Superior temporal gyrus (tissue), 1 donor: Measurements from ENCODE around the gene PPP4R3A.
"Not testable (repeated sequence)": the region's sequence is repeated elsewhere in the genome, so short reads cannot be mapped to it uniquely, and the experiment has no call there.

Experiments used
- DNase-seq: peaks from one replicate; pipeline ENCODE4 v3.0.0-alpha.2; 2016; ENCODE audit errors: extremely low spot score

The PPP4R3A gene

DNA sequence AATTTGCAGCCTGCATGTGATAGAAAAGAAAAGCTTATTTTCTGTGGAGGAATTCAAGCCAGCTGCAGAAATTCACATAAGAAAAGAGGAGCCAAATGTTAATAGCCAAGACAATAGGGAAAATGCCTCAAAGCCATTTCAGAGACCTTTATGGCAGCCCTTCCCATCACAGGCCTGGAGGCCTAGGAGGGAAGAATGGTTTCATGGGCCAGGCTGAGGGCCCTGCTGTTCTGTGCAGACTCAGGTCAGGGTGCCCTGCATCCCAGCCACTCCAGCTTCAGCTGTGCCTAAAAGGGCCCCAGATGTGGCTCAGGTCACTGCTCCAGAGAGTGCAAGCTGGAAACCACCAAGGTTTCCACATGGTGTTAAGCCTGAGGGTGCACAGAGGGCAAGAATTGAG lies 71.3 kb downstream of the PPP4R3A start:
- no peak for DNase-seq

DNA sequence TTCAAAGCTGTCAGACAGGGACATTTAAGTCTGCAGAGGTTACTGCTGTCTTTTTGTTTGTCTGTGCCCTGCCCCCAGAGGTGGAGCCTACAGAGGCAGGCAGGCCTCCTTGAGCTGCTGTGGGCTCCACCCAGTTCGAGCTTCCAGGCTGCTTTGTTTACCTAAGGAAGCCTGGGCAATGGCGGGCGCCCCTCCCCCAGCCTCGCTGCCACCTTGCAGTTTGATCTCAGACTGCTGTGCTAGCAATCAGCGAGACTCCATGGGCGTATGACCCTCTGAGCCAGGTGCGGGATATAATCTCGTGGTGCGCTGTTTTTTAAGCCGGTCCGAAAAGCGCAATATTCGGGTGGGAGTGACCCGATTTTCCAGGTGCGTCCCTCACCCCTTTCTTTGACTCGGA lies 73.8 kb downstream of the PPP4R3A start:
- not testable (repeated sequence) for DNase-seq

DNA sequence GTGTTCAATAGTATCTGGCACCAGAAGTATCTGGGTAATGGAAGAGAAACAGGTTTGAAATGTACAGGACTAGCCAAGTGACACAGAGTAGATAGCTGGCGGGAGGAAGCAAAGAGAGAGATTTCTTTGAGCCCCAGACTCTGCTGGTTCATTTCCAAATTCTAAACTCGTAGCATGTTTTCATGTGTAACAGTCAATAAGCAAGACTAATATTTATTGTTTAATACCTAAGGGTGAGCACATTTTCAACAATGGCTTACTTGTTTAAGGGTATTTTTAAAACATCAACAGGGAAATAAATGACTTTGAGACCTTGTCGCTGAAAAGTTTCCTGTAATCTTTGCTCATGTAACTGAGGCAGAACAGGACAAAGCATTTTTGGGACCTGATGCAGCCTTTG lies 80.7 kb downstream of the PPP4R3A start:
- no peak for DNase-seq

DNA sequence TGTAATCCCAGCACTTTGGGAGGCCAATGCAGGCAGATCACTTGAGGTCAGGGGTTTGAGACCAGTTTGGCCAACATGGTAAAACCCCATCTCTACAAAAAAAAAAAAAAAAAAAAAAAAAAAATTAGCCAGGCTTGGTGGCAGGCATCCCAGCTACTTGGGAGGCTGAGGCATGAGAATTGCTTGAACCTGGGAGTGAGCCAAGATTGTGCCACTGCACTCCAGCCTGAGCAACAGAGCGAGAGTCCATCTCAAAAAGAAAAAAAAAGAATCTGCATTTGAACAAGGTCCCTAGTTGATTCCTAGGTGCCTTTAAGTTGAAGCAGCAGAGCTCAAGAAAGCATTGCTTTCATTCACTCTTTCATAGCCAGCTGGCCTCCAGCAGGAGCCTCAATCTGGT lies 81.2 kb downstream of the PPP4R3A start:
- not testable (repeated sequence) for DNase-seq

DNA sequence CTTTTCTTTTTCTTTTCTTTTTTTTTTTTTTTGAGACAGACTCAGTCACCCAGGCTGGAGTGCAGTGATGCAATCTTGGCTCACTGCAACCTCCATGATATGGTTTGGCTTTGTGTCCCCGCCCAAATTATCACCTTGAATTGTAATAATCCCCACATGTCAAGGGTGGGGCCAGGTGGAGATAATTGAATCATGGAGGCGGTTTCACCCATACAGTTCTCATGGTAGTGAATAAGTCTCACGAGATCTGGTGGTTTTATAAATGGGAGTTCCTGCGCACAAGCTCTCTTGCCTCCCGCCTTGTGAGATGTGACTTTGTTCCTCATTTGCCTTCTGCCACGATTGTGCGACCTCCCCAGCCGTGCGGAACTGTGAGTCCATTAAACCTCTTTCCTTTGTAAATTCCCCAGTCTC lies 84.6 kb downstream of the PPP4R3A start:
- DNase-seq, result not testable (repeated sequence)

DNA sequence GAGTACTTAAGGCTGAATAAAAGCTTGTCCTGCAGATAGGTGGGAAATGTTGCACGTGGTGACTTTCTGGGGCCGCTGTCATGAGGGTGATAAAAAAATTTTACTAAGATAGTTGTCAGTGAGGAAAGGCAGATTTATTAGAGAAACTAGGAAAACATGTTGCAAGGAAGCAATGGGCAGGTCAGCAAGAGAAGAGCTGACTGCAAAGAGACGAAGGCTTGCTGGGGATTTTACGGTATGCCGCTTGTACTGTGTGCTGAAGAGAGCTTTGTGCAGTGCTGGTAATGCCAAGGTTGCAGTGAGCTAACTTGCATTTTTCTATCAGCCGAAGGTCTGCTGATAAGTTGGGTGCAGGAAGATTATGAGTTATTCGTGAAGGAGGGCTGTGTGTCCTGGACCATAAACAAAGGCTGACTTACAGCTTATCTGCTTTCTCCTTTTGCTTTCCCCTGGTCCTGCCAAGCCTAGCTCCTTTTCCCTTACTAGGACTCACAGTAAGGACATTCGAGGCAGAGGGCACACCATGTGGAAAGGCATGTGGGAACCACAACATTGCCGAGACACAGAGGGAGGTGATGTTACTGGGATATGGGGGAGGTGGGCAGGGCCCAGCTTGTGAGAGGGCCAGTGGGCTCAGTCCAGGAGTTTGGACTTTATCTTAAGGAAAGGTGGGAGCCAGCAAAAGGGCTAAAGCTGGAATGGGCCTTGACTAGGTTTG lies 85.1 kb downstream of the PPP4R3A start:
- no peak for DNase-seq

DNA sequence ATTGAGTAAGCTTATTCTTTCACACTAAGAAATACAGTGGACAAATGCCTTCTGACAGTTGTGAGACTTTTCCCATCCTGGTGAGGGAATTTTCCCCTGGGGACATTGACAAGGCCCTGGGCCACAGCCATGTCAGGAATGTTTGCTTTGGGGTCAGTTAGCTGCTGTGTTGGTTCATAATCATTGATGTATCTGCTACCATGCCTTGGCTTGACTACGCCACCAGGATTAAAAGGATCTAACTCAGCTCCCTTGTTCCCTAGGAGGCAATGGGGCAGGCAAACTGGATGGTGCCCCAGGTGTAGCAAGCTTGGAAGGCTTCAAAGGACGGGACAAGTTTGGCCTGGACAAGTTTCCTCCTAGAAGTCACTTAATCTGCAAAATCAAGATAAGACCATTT lies 89.4 kb downstream of the PPP4R3A start:
- DNase-seq, result no peak

DNA sequence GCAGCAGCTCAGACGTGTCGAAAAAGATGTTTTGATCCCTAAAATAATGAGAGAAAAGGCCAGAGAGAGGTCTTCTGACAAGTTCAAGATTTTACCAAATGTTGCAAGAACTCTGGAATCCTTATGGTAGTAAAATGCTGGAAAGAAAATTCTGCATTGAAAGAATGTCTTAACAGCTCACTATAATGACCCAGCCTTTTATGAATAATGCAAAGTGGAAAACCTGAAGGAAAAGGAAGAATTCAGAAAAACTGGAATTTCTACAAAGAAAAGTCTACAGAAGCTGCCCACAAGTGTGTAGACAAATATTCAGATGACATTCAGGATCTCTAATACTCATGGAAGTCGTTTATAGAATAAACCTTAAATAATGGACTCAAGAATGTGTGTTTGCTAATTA lies 90.7 kb downstream of the PPP4R3A start:
- DNase-seq, result no peak

DNA sequence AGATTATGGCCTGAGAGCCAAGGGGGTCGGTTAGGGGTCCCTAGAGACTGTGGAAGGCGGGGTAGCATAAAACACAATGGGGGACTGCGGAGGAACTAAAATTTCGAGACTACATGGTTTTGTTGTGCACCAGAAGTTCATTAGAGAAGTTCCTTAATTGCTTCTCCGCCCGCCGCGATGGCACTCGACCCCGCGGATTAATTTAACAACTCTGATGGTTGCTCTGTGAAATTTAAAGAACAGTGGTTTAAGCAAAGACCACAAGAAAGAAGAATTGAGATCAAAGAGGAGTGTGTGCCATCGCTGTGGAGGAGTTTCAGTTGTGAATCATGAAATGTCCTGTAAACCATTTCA lies 91.1 kb downstream of the PPP4R3A start:
- DNase-seq, result no peak

DNA sequence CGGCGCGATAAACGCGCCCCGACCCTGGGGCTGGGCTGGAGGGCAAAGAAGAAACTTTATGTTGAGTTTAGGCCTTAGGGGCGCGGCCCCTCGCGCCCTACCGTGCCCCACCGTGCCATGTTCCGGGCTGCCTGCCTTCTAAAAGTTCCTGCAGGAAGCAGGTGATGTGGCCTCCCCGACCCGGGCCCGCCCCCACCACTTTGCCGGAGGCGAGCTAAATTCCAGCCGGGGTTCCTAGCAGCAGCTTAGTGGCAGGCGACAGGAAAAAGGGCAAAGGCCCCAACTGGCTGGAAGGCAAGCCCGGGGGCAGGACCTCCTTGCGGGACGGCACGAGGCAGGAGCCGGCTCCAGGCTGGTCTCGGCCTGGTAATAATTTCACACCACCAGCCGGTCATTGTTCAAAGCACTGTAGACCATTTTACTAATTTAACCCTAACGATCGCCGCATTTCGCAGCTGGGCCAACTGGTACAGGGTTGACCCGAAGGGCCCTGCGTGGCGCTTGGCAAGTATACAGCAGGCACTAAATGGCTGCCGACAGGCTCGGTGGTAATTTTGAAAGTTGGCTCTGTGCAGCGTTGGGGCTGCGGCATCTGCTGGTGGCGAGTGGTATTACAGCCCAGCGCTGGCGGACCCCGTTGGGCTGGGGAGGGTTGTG lies 91.6 kb downstream of the PPP4R3A start:
- DNase-seq, result peak; percentile 74

DNA sequence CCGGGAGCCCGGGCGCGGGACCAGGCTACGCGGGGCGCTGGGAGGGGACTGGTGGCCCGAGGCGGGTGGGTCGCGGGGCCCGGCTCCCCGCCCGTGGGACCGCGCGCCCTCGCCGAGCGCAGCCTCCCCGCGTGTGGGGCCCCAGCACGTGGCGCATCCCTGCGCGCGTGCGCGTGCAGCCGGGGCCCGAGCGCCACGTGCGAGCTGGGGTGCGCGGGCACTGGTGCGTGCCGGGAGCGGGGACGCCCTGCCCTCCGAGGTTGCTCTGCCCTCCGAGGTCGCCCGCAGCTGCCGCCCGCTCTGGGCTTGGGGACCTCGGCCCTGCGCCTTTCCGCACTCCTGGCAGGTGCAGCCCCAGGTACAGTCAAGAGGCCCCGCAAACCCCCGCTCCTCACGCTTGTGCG lies 92.1 kb downstream of the PPP4R3A start:
- no peak for DNase-seq

DNA sequence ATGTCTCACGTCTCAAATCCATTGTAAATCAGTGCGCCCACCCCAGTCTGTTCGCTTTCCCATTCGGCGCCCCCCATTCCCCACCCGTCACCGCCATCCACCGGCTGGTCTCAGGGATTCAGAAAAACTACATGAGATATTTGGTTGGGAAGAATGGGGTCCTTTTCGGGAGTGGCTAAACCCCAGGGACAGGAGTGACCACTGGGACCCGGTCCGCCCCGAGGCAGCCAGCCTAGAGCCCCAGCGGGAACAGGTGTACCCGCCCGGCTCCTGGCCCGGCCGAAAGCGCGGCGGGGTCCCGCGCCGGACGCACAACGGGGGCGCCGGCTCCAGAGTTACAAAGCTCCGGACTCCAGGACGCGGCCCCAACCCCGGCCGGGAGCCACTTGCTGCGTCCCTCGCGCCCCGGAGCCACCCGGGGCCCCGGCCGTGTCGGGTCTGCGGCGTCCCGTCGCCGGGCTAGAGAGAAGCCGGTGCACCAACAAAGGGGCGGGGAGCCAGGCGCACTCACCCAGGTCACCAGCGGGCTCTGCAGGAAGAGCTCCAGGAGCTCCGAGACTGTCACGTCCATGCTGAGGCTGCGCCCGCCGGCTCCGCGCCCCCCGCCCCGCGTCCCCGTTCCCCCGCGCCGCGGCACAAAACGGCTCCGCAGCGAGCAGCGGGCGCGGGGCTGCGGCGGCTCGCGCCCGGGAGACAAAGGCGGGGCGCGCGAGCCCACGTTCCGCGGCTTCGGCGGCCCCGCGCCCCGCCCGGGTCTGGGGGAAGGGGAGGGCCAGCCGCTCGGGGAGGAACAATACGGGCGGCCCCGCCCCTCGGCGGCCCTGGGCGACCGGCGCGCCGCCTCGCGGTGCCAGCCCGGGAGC lies 92.8 kb downstream of the PPP4R3A start, which contains the start of gene CCDC88C:
Gene CCDC88C, minus strand, starts transcription at position 701 of the 863 bp plus-strand sequence. Its CDS starts 130 bp downstream, at position 571.
- no peak for DNase-seq

DNA sequence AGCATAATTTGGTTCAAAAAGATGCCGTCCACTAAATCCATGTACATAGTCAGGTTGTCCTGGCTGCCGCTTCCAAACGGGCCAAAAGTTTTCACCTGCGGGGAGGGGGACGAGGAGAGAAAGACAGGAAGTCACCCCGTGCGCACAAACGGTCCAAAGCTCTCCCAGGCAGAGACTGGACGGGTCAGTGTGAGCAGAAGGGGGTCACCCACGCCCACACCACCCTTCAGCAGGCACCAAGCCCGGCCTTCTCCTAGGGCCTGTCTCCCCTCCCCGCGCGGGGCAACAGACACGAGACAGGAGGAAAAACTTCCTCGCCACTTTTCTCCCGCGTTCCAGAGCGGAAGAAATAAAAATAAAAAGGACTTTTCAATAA lies 93.4 kb downstream of the PPP4R3A start:
- no peak for DNase-seq

DNA sequence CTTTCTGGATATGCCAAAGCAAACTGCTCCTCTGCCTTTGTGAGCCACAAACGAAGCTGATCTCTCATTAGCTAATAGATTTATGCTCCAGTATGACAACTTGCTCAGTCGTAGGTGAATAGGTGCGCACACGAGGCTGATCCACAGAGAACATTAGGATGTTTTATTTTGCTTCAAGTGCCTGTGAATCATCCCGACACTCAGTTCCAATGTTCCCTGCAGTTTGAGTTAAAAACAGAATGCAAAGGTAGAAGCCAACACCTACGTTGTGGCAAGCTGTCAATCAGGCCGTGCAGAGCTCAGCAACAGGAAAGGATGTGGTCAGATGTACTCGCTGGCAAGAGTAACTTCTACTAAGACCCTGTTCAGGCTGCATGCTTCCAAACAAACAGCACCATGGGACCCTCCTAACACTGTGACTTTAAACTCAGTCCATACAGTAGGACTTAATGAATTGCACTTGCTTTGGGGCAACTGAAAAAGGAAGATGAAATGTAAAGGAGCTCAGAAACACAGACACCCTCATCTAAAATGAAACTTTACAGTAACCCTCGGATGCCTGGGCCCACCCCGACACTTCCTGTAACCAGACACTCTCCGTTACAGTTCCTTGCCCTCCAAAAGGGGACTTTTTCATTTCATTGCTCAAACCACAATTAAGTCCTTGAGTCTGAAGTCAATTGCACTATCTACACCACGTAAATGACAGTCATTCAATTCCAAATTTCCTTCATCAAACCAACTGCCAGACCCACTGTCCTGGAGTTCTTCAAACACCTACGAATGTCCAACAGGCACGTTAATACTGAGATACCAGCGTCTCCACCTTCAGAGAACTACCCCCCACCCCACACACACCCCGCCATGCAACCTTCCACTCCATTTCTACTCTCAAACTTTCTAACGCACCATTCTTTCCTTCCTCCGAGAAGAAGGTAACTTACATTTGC lies 94.0 kb downstream of the PPP4R3A start:
- no peak for DNase-seq

DNA sequence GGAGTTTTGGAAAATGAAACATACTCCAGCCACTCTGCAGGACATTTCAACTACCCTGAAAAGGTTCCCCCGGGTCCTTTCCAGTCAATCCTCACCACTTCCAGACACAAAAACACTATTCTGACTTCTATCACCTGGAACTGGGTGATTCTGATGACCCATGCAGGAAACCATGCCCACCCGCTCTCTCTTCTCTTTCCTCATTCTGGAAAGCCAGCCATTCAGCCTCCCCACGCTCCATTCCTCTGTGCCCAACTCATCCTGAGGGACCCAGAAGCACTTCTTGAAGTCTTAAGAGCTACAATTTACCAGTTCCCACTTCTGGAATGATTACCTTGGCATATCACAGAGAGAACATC lies 95.7 kb downstream of the PPP4R3A start:
- no peak for DNase-seq

DNA sequence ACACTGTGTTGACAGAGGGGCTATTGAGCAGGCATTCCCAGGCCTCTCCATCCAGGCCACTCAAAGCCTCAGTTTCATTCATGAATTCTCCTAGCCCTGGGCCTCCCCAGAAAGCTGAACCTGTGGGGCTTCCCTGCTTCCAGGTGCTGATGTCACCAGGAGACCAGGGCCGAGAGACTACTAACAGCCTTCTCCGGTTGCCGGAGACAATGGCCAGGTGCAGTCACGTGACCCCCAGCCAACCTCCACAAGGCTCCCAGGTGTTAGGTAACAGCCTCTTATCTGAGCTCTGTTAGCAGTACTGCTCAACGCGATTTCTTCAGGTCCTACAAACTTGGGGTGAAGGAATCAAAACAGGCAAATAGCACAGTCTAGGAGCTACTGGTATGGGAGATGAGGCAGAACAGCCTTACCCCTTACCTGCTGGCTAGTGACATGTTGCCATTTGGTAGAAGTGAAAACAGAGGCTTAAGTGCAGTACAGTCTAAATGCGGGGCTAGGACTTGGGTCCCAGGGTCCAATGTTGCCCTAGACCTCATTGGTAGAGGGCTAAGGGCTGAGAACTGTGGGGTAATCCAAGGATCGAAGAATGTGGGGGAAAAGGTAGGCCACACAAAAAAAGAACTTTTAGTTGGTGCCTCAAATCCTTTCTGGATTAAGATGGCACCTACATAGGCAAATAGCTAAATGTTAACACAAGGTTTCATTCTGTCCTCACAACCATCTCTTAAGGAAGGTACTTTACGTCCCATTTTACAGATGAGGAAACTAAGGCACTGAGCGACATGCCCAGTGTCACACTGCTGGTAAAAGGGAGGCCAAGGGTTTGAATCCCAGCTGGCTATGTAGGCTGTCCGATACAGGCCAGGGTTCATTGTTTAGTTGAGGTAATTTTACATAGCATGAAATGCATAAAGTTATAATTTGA lies 96.3 kb downstream of the PPP4R3A start:
- DNase-seq, result no peak

DNA sequence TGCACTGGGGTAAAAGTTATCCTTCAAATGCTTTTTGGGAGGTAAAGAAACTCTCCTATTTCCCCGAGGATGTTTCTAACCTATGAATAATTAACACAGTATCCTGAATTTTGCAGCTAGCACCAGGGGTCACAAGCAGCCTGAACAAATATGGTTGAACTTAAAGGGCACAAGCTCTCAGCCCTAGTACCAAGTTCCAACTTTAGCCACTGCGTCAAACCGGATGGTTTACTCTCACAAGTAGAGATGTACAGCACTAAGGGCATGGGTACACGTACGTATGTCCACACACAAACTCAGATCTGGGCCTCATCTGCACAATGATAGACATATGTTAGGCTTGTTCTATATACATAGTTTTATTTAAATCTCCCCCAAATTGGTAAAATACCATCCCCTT lies 97.2 kb downstream of the PPP4R3A start:
- DNase-seq, result no peak

DNA sequence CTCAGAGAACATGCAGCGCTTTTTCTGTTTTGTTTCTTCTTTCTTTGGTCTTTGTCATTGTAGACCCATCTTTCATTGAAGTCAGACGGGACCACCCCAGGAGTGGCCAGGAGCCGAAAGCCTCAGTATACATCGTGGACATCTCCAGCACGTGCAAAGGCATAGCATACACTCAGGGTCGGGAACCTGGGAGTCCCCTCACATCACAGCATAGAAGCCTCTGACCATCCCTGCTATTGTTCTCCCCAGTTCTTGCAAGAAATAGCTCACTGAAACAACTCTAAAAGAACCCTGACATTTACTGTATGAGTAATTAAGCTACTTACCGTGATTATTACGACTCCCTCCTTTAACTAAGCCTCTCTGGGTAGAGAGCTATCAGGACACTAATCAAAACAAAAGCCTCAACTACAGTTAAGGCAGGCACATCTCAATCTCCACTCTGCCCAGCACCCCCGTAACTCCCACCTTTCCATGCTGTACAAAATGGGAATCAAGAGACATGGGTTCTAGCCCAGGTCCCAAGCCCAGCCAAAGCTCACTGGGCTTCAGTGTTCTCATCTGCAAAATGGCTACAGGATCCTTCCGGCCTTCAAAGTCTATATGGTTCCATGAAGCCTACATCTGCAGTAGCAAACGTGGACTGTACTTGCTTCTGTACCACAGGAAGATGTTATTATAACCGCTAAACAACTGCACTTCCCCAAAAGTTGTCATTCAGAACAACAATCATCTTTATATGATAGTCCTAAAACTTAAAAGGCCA lies 99.2 kb downstream of the PPP4R3A start:
- no peak for DNase-seq

DNA sequence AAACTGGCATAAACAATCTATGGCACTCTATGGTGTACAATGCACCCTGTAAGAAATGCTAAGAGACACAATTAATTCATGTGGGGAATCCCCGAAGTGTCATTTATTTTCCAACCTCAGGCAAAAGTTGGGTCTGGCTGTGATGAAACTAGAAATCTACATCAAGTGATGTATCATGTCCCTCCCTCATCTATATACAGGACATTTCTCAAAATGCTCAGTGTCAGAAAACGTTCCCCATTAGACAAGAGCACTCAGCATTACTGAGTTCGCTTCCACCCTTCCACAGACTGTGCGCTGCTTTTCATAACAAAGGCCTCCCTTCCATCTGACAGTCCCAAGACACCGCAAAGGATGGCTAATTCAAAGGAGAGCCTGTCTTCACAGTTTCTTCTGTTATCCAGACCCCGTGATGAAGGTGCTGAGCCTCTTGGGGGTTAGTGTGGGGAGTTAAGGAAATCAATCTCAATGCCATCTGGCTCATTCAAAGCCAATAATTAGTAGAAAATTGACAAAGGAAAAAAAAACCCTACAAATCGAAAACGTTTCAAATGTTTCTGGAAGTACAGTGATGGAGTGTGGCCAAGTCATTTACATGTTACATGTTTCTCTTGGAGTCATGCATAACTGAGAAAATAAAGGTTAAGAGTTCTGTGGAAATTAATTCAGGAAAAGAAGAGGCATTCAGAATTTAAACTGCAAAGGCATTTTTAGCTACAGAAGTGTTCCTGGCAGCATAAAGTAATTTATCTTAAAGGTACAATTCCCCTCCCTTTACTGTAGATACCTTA lies 100.0 kb downstream of the PPP4R3A start:
- DNase-seq, result no peak
